ENCODE results near the gene PDZRN4.

DNA sequence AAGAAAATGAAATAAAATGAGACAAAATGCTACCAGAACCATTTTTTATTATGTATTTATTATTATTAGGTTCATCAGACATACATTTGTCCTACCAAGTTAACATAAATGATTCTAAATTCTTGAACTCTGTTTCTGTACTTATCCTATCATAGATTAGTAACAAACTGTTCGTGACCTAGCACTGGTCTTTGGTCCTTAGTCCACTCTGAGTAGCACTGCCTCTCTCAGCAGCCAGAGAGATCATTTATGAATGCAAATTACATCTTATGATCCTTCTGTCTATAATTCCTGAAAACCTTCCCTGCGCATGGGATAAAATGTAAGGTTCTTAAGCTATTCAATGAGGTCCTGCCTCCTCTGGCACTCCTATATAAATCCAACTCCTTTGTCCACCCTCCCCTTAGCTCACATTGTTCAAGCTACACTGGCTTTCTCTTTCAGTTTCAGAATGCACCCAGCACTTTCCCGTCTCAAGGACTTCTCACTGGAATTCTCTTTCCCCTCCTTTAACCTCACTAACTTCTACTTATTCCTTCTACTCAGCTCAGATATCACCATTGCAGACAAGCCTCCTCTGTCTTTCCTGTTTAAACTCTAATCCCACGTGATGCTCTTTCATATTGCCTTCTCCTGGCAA is 17.1 kb downstream of the PDZRN4 start:
- TF ChIP-seq, protein P1, sequence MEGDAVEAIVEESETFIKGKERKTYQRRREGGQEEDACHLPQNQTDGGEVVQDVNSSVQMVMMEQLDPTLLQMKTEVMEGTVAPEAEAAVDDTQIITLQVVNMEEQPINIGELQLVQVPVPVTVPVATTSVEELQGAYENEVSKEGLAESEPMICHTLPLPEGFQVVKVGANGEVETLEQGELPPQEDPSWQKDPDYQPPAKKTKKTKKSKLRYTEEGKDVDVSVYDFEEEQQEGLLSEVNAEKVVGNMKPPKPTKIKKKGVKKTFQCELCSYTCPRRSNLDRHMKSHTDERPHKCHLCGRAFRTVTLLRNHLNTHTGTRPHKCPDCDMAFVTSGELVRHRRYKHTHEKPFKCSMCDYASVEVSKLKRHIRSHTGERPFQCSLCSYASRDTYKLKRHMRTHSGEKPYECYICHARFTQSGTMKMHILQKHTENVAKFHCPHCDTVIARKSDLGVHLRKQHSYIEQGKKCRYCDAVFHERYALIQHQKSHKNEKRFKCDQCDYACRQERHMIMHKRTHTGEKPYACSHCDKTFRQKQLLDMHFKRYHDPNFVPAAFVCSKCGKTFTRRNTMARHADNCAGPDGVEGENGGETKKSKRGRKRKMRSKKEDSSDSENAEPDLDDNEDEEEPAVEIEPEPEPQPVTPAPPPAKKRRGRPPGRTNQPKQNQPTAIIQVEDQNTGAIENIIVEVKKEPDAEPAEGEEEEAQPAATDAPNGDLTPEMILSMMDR (conservative IDR thresholded peaks at IDR 0.05 in 1 of 2, IDR thresholded peaks at IDR 0.05 in 1 of 2; ENCODE audit: extremely low read depth in 1 of 2, insufficient read depth in 1 of 2, low read depth in 1 of 2, low read length in 2 of 2), result no peak
- TF ChIP-seq EZH2 (IDR thresholded peaks at IDR 0.05; ENCODE audit: borderline replicate concordance, low read length), result no peak
